Stimulated activated CD4-positive, alpha-beta T cell treated with anti-CD3 and anti-CD28 coated beads, Interleukin-12 subunit alpha, Interleukin-12 subunit beta, amount 100 ng/mL, for 48 hours (primary cell): ENCODE results near the gene CYP2S1.
"Not testable (repeated sequence)": the region's sequence is repeated elsewhere in the genome, so short reads cannot be mapped to it uniquely, and the experiment has no call there.

Experiments used
- DNase-seq, 3 donors: peaks; one replicate each; pipeline ENCODE4 v3.0.0-alpha.2; 2020; ENCODE audit warnings: low read depth in 2 of 3, low spot score in 1 of 3

The CYP2S1 gene, protein sequence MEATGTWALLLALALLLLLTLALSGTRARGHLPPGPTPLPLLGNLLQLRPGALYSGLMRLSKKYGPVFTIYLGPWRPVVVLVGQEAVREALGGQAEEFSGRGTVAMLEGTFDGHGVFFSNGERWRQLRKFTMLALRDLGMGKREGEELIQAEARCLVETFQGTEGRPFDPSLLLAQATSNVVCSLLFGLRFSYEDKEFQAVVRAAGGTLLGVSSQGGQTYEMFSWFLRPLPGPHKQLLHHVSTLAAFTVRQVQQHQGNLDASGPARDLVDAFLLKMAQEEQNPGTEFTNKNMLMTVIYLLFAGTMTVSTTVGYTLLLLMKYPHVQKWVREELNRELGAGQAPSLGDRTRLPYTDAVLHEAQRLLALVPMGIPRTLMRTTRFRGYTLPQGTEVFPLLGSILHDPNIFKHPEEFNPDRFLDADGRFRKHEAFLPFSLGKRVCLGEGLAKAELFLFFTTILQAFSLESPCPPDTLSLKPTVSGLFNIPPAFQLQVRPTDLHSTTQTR

DNA sequence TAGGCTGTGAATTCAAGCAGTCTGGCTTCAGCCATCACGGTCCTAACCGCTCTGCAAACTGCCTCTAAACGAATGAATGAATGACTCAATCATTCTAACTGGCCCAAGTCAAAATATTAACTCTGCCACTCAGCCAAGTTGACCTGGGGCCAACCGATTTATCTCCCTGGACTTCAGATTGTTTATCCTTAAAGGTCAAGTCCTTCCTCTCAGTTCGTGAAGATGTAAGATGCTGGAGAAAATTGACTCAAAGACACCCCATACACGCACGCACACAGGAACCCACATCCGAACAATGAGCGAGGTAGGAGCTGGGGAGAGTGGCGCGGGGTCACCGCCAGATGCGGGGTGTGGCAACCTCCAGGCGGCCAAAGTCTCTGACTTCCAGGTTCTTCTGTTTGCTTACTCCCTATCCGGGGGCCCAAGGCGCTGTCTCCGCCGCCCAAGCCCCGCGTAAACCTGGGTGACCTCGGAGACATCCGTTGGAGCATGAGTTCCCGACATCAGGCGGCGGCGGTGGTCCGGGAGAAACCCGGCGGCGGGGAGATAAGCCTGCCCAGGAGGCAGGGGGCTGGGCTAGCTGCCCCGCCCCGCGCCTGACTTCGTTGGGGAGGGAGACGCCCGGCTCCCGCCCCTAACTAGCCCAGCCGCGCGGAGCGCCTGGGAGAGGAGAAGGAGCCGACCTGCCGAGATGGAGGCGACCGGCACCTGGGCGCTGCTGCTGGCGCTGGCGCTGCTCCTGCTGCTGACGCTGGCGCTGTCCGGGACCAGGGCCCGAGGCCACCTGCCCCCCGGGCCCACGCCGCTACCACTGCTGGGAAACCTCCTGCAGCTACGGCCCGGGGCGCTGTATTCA, at the start of gene CYP2S1:
TSS of gene CYP2S1 (plus strand) at position 646 of the 856 bp plus-strand sequence. CDS start at position 692, 46 bp downstream.
- DNase-seq: peak in 2 of 3 donors; percentile 7 to 11

DNA sequence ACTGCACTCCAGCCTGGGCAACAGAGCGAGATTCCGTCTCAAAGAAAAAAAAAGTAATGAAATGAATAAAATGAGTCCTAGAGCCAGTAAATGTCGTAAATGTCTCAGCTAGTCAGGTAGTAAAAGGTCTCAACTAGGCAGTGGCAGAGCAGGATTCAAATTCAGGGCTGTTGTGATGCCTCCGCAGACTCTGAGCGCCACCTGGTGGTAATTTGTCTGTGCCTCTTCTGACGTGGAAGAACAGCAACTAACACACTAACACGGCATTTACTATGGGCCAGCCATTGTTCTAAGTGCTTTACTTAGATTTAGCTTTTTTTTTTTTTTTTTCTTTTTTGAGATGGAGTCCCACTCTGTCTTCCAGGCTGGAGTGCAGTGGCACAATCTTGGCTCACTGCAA, 48.6 kb upstream of the CYP2S1 start:
- DNase-seq: peak; percentile 78 to 89 (median 84)

DNA sequence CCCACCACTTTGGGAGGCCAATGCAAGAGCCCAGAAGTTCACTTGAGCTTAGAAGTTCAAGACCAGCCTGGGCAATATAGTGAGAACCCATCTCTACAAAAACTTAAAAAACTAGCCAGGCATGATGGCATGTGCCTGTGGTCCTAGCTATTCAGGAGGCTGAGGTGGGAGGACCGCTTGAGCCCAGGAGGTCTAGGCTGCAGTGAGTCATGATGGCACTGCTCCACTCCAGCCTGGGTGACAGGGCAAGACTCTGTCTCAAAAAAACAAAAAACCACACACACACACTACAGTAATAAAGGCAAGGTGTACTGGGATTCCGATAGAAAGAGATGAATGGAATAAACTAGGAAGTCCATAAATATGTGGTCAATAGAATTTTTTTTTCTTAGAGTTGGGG, 43.2 kb upstream of the CYP2S1 start:
- no peak for DNase-seq

DNA sequence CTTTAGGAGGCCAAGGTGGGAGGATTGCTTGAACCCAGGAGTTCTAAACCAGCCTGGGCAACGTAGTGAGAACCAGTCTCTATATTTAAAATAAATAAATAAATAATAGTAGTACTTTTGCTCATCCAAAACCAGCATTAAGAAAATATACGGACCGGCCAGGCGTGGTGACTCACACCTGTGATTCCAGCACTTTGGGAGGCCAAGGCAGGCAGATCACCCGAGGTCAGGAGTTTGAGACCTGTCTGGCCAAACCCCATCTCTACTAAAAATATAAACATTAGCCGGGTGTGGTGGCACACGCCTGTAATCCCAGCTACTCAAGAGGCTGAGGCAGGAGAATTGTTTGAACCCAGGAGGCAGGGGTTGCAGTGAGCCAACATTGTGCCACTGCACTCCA, 42.0 kb upstream of the CYP2S1 start:
- not testable (repeated sequence) for DNase-seq

DNA sequence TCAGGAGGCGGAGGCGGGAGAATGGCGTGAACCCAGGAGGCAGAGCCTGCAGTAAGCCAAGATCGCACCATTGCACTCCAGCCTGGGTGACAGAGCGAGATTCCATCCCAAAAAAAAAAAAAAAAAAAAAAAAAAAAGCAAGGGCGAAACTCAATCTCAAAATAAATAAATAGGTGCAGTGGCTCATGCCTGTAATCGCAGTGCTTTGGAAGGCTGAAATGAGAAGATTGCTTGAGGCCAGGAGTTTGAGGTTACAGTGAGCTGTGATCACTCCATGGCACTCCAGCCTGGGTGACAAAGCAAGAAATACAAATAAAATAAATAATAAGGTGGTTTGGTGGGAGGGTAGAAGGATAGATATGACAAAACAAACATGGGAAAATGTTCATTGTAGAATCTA, 39.0 kb upstream of the CYP2S1 start:
- no peak for DNase-seq

DNA sequence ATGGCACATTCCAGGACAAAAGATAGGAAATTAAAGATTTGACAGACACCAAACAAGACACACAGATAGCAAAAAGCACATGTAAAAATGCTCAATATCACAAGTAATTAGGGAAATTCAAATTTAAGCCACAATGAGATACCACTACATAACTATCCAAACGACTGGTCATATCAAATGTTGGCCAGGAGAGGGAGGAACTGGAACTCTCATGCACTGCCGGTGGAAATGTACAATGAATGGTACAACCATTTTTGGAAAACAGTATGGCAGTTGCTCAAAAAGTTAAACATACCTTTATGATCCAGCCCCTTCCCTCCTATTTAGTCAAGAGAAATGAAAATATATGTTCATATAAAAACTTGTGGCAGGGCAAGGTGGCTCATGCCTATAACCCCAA, 36.8 kb upstream of the CYP2S1 start:
- no peak for DNase-seq

DNA sequence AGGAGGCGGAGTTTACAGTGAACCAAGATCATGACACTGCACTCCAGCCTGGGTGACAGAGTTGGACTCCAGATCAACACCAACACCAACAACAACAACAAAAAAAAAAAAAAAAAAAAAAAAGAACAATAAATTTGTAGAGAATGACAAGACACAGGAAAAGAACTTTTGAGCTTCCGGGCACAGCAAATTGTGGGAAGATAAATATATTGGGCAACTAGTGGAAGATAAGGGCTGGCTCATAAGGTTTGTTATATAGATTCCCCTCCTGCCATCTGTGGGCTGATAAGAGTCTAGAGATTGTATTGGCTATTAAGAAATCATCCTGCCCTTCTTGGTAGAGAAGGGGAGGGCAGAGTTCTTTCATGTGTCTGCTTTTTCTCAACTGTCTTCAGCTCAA, 33.1 kb upstream of the CYP2S1 start:
- DNase-seq: no peak

DNA sequence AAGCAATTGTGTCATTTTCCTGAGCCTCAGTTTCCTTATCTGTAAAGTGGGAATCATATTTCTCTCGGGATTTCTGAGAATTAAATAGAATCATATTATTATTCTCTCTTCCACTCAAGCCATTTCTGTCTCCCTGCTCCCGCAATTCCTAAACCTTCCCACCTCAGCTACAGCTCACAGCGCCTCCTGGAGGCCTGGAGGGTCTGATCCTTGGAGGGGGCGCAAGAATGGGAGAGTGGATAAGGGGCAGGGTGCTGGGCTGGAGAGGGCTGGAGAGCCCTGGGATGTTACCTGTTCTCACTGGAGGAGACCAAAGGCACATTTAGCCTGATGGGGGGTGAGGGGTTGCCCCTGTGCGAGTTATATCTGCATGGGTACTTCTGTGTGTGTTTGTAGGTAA, 31.1 kb upstream of the CYP2S1 start:
- DNase-seq: no peak

DNA sequence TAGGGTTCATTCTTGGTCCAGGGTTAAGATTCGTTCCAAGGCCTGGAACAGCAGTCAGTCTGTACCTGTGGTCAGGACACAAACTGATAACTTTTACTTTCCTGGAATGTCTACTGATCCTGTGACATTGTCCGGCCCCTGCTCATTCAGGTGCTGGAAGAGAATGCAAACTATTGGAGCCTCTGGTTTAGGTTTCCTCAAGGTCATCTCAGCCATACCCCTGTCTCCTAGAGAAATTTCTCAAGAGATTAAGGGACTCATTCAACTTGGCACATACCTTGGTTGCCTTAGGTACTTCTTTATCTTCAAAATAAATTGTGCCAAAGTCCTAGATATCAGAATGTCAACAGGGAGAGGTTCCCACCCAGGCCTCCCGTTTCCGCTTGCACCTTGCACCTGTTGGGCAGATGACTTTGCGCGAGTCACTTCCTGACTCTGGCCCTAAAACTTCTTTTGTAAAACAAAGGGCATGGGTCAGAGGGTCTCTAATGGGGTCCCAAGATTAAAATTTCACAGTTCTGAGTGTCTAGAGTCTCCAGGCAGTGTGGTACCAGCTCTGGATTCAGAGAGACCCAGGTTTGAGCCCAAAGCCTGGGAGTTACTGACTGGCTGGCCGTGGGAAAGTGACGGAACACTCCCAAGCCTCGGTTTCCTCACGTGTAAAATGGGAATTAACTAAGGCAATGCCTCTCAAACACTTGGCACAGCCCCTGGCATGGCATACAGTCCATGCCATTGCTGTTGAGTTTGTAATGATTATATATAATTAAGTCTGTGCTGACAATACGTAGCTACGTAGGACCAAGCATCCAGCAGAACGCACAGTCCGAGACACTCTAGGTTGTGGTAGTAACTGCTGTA, 25.8 kb upstream of the CYP2S1 start:
- DNase-seq: no peak

DNA sequence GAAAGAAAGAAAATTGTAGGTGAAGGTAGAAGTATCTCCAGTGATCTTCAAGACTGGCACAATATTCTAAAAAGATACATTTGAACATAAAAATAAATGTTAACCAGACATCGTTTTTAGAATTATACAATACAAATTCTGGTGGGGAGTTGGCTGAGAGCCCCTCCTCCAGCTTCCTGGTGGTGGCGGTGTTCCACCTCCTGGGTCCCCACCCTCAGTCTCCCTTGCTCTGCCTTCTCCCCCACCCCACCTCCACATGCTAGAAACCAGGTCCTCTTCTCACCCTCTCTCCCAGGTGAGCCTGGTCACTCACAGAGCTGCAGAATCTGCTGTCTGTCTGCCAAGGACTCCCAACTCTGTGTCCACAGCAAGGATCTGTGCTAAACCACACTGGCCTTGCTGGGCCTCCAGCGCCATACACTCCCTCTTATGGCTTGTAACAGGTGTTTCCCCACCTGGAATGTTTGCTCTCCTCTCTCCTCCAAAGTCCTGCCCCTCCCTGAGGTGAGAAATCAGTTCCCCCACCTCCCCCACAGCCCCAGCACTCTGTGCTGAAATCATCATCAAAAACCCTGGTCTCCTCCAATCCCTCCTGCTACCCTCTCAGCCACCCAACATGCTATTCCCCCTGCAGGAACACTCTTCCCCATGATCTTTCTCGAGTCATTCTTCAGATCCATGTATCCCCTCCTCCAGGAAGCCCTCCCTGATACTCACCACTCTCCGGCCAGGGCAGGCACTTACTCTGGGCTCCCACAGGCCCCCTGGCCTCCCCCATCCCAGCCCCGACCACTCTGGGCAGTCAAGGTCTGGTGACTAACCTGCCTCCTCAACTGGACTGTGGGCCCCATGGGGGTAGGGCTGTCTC, 20.5 kb upstream of the CYP2S1 start:
- DNase-seq: no peak

DNA sequence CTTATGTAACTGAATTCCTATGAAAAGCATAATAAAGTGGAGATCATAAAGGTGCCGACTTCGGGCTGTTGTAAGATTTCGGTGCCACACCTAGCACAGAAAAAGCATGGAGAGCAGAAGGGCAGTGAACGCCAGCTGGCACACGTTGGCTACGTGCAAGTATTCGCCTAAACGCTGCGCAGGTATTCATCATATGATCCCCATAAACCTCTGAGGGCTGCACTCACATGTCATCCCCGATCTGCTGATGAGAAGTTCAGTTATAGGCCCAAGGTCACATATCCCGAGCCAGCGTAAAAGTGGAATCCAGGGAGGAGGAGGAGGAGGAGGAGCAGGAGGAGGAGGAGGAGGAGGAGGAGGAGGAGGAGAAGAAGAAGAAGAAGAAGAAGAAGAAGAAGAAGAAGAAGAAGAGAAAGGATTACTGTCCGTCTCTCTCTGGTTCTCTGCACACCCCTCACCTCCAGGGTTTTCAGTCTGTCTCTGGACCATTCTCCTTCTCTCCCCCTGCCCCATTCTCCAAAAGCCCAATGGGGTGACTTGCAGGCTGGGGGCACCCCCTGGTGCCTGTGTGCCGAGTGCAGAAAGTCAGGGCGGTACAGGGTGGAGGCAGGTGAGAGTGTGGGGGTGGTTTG, 18.6 kb upstream of the CYP2S1 start:
- no peak for DNase-seq

DNA sequence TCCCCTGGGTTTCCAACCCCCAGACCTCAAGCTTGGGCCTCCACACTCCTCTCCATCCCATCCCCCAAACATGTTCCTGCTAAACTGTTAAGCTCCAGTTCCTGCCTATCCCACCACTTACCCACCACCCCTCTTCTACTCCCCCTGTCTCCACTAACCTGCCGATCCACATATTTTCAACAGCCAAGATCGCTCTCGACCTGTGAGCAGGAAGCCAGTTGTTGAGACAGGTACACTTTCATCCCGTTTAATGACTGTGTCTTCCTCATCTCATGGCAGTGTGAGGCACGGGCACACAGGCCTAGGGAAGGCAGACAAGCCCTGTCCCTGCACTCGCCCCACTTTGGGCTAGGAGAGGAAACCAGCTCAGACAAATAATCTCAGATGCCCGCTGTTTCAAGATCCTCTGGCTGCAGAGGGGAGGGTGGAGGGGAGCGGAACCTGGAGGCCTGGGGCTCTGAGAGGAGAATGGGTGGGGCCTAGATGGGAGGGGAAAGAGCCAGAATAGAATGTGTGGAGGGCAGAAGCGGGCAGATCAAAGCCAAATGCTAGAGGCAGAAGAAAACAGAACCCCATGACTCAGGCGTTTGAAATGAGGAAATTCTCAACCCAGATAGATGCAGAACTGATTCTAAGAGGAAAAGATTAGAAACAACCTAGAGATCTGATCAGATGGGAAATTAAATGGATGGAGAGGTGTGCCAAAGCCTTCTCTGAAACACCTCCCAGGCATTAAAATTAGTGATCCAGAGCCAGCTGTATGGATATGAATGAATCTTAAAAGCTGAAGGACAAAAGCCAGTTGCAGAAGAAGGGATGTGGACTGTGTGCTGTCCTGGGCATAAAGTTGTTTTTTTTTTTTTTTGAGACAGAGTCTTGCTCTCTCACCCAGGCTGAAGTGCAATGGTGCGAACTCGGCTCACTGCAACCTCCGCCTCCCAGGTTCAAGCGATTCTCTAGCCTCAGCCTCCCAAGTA, 16.9 kb upstream of the CYP2S1 start:
- peak in 1 of 3 donors; percentile 27 for DNase-seq

DNA sequence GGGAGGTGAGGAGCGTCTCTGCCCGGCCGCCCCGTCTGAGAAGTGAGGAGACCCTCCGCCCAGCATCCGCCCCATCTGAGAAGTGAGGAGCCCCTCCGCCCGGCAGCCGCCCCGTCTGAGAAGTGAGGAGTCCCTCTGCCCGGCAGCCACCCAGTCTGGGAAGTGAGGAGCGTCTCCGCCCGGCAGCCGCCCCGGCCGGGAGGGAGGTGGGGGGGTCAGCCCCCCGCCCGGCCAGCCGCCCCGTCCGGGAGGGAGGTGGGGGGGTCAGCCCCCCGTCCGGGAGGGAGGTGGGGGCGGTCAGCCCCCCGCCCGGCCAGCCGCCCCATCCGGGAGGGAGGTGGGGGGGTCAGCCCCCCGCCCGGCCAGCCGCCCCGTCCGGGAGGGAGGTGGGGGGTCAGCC, 12.8 kb upstream of the CYP2S1 start:
- not testable (repeated sequence) for DNase-seq

DNA sequence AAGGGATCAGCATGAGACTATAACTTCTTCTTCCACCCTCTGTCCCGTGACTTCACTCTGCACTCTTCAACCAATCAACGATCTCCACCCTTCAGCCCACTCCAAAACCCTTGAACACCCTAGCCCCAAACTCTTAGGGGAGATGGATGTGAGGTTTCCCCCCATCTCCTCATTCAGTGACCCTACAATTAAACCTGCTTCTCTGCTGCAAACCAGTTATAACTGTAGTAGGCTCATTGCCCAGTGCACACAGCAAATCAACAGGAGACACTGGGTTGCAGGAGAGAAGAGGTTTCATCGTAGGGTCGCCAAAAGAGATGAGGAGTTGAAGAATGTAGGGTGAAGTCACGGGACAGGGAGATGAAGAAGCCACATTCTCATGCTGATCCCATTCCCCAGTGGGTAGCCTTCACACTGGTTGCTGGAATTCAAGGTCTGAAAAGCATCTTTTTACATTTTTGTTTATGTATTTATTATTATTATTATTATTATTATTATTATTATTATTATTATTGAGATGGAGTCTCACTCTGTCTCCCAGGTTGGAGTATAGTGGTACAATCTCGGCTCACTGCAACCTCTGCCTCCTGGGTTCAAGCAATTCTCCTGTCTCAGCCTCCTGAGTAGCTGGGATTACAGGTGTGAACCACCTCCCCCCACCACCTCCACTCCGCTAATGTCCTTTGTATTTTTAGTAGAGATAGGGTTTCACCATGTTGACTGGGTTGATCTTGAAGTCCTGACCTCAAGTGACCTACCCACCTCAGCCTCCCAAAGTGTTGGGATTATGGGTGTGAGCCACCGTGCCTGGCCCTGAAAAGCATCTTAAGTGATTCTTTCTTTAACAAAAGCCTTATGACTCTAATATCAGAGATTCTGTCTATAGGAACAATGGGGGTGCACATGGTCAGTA, 5.8 kb upstream of the CYP2S1 start:
- no peak for DNase-seq

DNA sequence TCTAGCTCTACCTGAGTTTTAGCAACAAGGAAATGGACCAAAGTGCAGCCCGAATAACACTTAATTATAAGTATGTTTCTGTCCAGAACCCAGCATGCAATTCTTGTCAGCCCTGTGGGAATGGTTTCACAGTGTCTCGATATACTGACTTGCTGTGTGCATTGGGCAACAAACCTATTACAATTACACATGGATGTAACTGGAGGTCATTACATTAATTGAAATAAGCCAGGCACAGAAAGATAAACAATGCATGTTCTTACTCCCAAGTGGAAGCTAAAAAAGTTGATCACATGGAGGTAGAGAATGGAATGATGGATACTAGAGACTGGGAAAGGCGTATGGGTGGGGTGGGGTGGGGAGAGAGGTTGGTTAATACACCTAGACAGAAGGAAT, 5.1 kb upstream of the CYP2S1 start:
- DNase-seq: no peak

DNA sequence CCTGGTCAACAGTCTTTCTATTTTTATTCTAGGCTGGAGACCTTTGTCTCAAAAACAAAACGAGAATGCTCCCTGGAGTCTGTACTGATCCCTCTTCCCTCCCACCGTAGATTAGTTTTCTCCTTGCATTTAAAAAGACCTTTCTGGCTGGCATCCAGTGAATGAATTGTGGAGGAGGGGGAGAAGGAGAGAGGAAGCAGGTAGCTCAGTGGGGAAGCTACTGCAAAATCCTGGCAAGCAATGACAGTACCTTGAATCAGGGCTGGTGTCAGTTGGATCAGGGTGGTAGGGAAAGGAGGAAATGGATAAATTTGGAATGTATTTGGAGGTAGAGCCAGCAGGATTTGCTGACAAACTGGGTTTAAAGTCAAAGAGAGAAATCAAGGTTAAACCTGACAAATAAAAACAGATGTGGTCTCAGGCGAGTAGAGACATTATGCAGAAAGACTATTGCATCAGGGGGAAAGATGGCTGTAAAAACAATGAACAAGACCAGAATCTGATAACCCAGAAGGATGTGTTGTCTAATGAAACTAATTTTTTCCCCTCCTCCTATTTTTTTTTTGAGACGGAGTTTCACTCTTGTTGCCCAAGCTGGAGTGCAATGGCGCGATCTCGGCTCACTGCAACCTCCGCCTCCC, 3.5 kb upstream of the CYP2S1 start:
- no peak for DNase-seq
